Panc1 (cell line): Measurements from ENCODE around the gene IFITM2. TPM values are rescaled to one million over a fixed set of nuclear protein-coding genes. Genes with fewer than 3 reads are reported as not detected.

Experiments used
- ATAC-seq: fragments of 200-7000 bp; cut with Tn5 transposase; 2 replicates; pipeline ENCODE4 v1.9.1; 2020; ENCODE audit warnings: mild to moderate bottlenecking, moderate library complexity
- BruUV-seq: library from RNA; stranded (reverse); fragments of 400-500 nt; replicated peaks from 2 replicates; lab custom pipeline; 2021; lab: Mats Ljungman, UMichigan
- CTCF ChIA-PET: fragments of 300-600 bp; sonication (Branson Sonifier 250); formaldehyde crosslinking; loops from one replicate; lab custom pipeline; 2022; ENCODE audit warnings: antibody characterized with exemption; lab: Charles Lee
- POLR2A ChIA-PET: fragments of 300-600 bp; sonication (Branson Sonifier 250); formaldehyde crosslinking; loops from one replicate; lab custom pipeline; 2022; ENCODE audit warnings: antibody characterized with exemption; lab: Charles Lee
- DNase-seq: peaks from one replicate; pipeline ENCODE4 v3.0.0-alpha.2; 2010; ENCODE audit warnings: low read depth, low spot score
- H3K27ac ChIP-seq: 2 replicates; pipeline ENCODE4 v1.5.1; 2011; ENCODE audit warnings: mild to moderate bottlenecking, low read length, inconsistent platforms
- H3K27me3 ChIP-seq: fragments of 200-500 bp; sonication (Bioruptor generic); 2 replicates; pipeline ENCODE4 v1.6.0; 2014; ENCODE audit warnings: low read length, inconsistent platforms; ENCODE audit not compliant: control insufficient read depth, insufficient read depth
- H3K36me3 ChIP-seq: fragments of 200-500 bp; sonication (Bioruptor generic); 2 replicates; pipeline ENCODE4 v1.5.1; 2014; ENCODE audit warnings: inconsistent platforms, mild to moderate bottlenecking, low read length, moderate library complexity; ENCODE audit not compliant: control insufficient read depth, insufficient read depth
- H3K4me1 ChIP-seq: 2 replicates; pipeline ENCODE4 v1.5.1; 2011; ENCODE audit warnings: inconsistent platforms, mild to moderate bottlenecking, low read length, moderate library complexity; ENCODE audit not compliant: control insufficient read depth, insufficient read depth
- H3K4me3 ChIP-seq, 2 experiments: 2 replicates each; pipeline ENCODE4 v1.5.1; 2011 to 2012; ENCODE audit warnings: low read depth in 2 of 2, low read length in 2 of 2, mild to moderate bottlenecking in 2 of 2, inconsistent platforms in 1 of 2, moderate library complexity in 1 of 2
- H3K9me3 ChIP-seq: fragments of 200-500 bp; sonication (Bioruptor generic); 2 replicates; pipeline ENCODE4 v1.5.1; 2014; ENCODE audit warnings: low read depth, mild to moderate bottlenecking, inconsistent platforms, low read length, moderate library complexity; ENCODE audit not compliant: control insufficient read depth, insufficient read depth
- POLR2AphosphoS5 ChIP-seq: IDR thresholded peaks from 2 replicates; pipeline ENCODE4 v1.6.1; 2012; ENCODE audit warnings: mild to moderate bottlenecking, low read depth, low read length, moderate library complexity
- SIN3A ChIP-seq: IDR thresholded peaks from 2 replicates; pipeline ENCODE4 v1.6.1; 2012; ENCODE audit warnings: low read depth, mild to moderate bottlenecking, low read length, moderate library complexity, borderline replicate concordance; ENCODE audit not compliant: insufficient read depth
- TCF7L2 ChIP-seq: IDR thresholded peaks from 2 replicates; pipeline ENCODE4 v1.6.1; 2011; ENCODE audit warnings: mild to moderate bottlenecking, low read depth, low read length, inconsistent platforms
- in situ Hi-C: cut with HindIII; loops from 2 replicates; pipeline ENCODE4 v1.10.0; 2016; ENCODE audit warnings: low sequenced_read_pairs, low pct_unique_long_range_greater_than_20kb
- intact Hi-C: fragments of 100-400 bp; cut with micrococcal nuclease; formaldehyde crosslinking; loops from one replicate; pipeline ENCODE4 v1.10.0; 2022; ENCODE audit not compliant: unreplicated experiment
- total RNA-seq: library from RNA; stranded (reverse); gene quantifications from one replicate; pipeline ENCODE4 v1.2.1, GENCODE V29; 2021; ENCODE audit not compliant: unreplicated experiment
- TF ChIP-seq, protein P1 (sequence below): fragments of 450-650 bp; IDR thresholded peaks from 2 replicates; pipeline ENCODE4 v1.5.1; 2017; ENCODE audit warnings: mild to moderate bottlenecking
- TF ChIP-seq, protein P2 (sequence below), 2 experiments: IDR thresholded peaks; 2 replicates each; pipeline ENCODE4 v1.6.1; 2011 to 2012; ENCODE audit warnings: low read depth in 2 of 2, control low read depth in 1 of 2, low read length in 1 of 2, mild to moderate bottlenecking in 1 of 2, moderate library complexity in 1 of 2; ENCODE audit not compliant: insufficient read depth in 1 of 2

Gene IFITM2
- total RNA-seq, 1 experiment from 2014 or later: 183 TPM

DNA sequence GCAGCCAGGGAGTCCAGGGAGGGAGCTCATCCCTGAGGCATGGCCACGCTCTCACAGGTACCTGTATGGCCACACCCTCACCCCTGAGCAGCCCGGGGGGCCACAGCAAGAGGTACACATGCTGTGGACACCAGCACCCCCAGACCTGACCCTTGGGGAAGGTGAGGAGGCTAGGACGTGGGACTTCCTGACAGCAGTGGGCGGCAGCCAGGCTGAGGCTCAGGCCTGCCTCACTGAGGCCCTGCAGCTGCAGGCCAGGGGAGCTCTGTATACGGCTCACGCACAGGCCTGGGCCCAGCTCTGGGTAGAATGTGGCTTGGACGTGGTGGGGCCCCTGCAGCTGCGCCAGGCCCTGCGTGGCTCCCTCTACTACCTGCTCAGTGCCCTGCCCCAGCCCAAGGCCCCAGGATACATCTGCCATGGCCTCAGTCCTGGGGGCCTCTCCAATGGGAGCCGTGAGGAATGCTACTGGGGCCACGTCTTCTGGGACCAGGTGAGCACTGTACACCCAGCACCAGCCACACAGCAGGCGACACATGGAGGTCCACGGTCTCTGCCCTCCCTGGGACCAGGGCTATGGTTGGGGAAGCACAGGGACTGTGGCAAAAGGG, 16.9 kb upstream of the IFITM2 start:
- ChIA-PET CTCF (interaction anchor here (0.7 kb wide), 1 partner anchor 16 kb away, joined by 3 read pairs; no protein-coding TSS in a partner anchor), POLR2A (no interaction called here)
- no peak for DNase-seq

DNA sequence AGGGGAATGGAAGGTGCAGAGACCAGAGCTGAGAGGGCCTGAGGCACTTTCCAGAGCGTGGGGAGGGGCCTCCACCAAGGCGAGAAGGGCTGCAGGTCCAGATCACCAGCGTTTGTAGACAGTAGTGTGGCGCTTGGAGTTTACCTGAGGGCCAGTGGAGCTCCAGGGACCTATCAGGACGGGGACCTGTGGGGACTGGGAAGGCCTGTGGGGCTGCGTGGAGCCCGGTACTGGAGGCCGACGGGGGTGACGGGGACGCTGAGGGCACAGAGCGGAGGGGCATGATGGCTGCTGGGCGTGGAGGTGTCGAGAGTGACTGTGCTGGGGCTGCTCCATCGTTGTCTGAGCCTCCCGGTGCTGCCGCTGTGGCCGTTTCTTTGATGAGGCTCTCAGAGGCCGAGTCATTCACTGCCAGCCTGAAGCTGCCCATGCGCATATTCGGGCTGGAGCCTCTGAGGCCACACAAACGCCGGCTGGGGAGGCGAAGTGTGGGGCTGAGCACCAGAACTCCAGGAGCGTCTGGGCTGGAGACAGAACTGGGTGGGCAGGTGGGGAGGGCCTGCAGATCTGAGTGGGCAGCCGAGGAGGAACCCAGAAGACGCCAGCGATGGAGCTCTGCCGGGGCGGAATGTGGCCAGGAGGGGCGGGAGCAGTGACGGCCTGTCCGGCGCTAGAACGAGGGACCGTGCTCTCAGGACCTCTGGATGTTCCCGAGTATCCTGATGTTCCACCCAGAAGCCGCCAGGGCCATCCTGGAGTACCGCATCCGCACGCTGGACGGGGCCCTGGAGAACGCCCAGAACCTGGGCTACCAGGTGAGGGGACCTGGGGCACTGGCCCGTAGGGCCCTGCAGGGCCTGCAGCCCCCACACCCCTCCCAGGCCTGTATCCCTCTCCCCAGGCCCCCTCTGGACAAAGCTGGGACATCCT, 16.1 kb upstream of the IFITM2 start:
- DNase-seq (no peak), ATAC-seq (no peak)
- H3K4me1 ChIP-seq: peaks cover 30% of the 10 kb centered on the region
- H3K36me3 ChIP-seq: no peaks in the 10 kb centered on the region
- H3K4me3 ChIP-seq: no peak overlapping the region
- BruUV-seq: no TSS peak
- no peaks in the 10 kb centered on the region for H3K27me3 ChIP-seq
- H3K27ac ChIP-seq: no peak overlapping the region
- in situ Hi-C loops: no loop called here
- intact Hi-C loops: no loop called here
- TF ChIP-seq SIN3A: no peak
- TF ChIP-seq POLR2AphosphoS5: no peak
- TF ChIP-seq, protein P1, sequence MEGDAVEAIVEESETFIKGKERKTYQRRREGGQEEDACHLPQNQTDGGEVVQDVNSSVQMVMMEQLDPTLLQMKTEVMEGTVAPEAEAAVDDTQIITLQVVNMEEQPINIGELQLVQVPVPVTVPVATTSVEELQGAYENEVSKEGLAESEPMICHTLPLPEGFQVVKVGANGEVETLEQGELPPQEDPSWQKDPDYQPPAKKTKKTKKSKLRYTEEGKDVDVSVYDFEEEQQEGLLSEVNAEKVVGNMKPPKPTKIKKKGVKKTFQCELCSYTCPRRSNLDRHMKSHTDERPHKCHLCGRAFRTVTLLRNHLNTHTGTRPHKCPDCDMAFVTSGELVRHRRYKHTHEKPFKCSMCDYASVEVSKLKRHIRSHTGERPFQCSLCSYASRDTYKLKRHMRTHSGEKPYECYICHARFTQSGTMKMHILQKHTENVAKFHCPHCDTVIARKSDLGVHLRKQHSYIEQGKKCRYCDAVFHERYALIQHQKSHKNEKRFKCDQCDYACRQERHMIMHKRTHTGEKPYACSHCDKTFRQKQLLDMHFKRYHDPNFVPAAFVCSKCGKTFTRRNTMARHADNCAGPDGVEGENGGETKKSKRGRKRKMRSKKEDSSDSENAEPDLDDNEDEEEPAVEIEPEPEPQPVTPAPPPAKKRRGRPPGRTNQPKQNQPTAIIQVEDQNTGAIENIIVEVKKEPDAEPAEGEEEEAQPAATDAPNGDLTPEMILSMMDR: no peak
- no peak for TF ChIP-seq TCF7L2
- TF ChIP-seq, protein P2, sequence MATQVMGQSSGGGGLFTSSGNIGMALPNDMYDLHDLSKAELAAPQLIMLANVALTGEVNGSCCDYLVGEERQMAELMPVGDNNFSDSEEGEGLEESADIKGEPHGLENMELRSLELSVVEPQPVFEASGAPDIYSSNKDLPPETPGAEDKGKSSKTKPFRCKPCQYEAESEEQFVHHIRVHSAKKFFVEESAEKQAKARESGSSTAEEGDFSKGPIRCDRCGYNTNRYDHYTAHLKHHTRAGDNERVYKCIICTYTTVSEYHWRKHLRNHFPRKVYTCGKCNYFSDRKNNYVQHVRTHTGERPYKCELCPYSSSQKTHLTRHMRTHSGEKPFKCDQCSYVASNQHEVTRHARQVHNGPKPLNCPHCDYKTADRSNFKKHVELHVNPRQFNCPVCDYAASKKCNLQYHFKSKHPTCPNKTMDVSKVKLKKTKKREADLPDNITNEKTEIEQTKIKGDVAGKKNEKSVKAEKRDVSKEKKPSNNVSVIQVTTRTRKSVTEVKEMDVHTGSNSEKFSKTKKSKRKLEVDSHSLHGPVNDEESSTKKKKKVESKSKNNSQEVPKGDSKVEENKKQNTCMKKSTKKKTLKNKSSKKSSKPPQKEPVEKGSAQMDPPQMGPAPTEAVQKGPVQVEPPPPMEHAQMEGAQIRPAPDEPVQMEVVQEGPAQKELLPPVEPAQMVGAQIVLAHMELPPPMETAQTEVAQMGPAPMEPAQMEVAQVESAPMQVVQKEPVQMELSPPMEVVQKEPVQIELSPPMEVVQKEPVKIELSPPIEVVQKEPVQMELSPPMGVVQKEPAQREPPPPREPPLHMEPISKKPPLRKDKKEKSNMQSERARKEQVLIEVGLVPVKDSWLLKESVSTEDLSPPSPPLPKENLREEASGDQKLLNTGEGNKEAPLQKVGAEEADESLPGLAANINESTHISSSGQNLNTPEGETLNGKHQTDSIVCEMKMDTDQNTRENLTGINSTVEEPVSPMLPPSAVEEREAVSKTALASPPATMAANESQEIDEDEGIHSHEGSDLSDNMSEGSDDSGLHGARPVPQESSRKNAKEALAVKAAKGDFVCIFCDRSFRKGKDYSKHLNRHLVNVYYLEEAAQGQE (IDR thresholded peaks at IDR 0.05; ENCODE audit: insufficient read depth in 1 of 2, low read depth in 2 of 2, low read length in 1 of 2): no peak; a peak in 1 of 4 replicates
- ChIA-PET CTCF (interaction anchor here (0.7 kb wide), 1 partner anchor 15 kb away, joined by 3 read pairs; no protein-coding TSS in a partner anchor), POLR2A (no interaction called here)
- H3K9me3 ChIP-seq: no peaks in the 10 kb centered on the region

More for the DNA sequence above, 16.9 kb upstream of the IFITM2 start:
- TF ChIP-seq, protein P1: no peak
- H3K4me3 ChIP-seq: no peak overlapping the region
- BruUV-seq: no TSS peak
- intact Hi-C loops: no loop called here
- ATAC-seq: no peak
- H3K4me1 ChIP-seq: peaks cover 29% of the 10 kb centered on the region
- H3K27ac ChIP-seq: no peak overlapping the region; the same call in 1 of the 2 replicates
- H3K9me3 ChIP-seq: no peaks in the 10 kb centered on the region
- in situ Hi-C loops: no loop called here
- H3K27me3 ChIP-seq: no peaks in the 10 kb centered on the region
- H3K36me3 ChIP-seq: no peaks in the 10 kb centered on the region
